ENCODE data around the gene B3GALNT2.

The B3GALNT2 gene

GRCh38 chr1:235408503-235408960, 95.7 kb downstream of the B3GALNT2 start:
- DNase-seq, result no peak

DNA sequence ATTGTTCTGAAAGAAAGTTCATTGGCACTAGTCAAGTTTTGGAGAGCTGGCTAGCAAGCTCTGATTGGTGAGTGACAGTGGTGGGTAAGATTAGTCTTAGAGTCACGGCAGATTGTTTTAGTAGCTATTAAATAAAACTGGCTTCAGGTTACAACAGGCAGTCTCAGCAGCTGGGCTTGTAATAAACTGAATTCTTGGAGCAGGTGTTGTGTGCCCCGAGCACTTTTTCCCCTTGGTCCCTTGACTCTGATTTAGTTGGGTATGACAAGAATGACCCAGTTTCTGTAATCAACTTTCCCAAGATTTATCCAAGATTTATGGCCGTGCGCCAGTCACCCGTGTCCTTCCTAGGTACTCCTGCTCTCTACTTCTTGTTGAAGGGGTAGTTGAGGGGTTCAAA, 96.8 kb downstream of the B3GALNT2 start:
- no peak for DNase-seq

- no peak for DNase-seq
These were observed 100.1 kb downstream of the B3GALNT2 start for GRCh38 chr1:235404190-235404589.

- DNase-seq, result no peak
These were observed 100.7 kb downstream of the B3GALNT2 start for GRCh38 chr1:235403593-235403992.

- DNase-seq, result no peak
These were observed 101.6 kb downstream of the B3GALNT2 start for GRCh38 chr1:235402457-235403200.

DNA sequence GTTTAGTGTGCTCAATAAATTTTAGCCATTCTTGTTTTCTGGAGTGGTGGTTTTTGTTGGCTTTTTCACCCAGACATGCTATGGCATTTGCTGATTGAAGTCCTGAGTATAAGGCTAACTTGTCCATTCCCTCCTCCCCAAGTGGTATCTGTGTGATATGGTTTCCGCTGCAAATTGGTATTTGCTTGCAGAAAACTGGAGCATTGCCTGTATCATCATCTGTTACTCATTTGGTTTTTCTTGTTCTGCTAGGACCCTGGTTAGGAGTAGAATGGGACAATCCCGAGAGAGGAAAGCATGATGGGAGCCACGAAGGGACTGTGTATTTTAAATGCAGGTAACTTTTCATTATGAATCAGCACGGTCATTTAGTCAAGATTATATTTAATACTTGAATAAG, 103.0 kb downstream of the B3GALNT2 start:
- DNase-seq, result no peak
